Adrenal gland (tissue), 5 donors: ENCODE data around the gene PRR35.

Source experiments
- CTCF ChIP-seq, 6 experiments: fragments of 450-650 bp in 4 of 6; fragments of 200-600 bp in 2 of 6; sonication (generic) in 1 of 6; IDR thresholded peaks; 1 replicate in 5 of 6; 2 replicates in 1 of 6; pipeline versions ENCODE4 v1.5.1 to v1.8.0; 2016 to 2021; ENCODE audit warnings: antibody characterized with exemption in 6 of 6, mild to moderate bottlenecking in 2 of 6, moderate library complexity in 1 of 6
- POLR2A ChIP-seq, 2 donors: fragments of 450-650 bp; IDR thresholded peaks; one replicate each; pipeline ENCODE4 v1.6.1; 2017; ENCODE audit warnings: antibody characterized with exemption in 2 of 2, mild to moderate bottlenecking in 2 of 2, moderate library complexity in 1 of 2
- donor health status: DM: no; HTN: no; CAD: no.

- no peak for TF ChIP-seq CTCF (IDR thresholded peaks at IDR 0.05)
- no peak for TF ChIP-seq POLR2A (IDR thresholded peaks at IDR 0.05)
These were observed 35.9 kb downstream of the PRR35 start for GRCh38 chr16:595942-596735.
